ENCODE data around the gene HRAS.

The HRAS gene

DNA sequence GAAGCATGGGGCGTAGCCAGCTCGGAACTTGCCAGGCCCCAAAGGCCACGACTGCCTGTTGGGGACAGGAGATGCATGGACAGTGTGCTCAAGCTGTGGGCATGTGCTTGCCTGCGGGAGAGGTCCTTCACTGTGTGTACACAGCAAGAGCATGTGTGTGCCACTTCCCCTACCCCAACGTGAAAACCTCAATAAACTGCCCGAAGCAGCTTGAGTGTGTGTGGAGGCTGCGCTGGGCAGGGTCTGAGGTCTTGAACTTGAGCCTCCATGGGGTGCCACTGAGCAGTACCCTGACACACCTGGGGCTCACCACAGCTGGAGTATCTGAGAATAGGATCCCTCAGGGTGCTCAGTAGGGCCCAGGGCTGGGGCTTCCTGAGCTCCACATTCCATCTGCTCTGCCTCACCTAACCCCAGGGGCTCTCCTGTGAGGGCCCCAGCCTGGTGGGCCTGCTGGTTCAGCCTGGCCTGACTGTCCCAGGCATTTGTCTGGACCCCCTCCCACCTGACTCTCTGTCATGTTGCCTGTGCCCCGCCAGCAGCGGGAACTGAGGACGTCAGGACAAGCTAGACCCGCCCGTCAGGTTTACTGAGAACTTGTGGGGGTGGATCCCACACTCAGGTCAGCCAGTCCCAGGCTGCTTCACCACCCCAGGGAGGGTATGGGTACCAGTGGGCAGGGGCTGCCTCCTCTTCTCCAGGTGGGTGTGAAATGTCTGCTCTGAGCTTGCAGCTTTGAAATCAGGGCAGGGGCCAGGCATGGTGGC, 28.6 kb upstream of the HRAS start:
- intact Hi-C loops (cut with DNase I; ENCODE audit: low total_unique reads) = no loop called here
- Histone ChIP-seq H3K36me3 (no peaks in the 10 kb centered on the region), H3K27ac (no peak overlapping the region), H3K4me3 (no peak overlapping the region), H3K9me3 (no peaks in the 10 kb centered on the region), H3K27me3 (peaks cover 0 to 8% of the 10 kb centered on the region in 2 donors), H3K4me1 (peaks cover 0 to 46% (median 24%) of the 10 kb centered on the region in 4 donors)
- TF ChIP-seq, protein P1, sequence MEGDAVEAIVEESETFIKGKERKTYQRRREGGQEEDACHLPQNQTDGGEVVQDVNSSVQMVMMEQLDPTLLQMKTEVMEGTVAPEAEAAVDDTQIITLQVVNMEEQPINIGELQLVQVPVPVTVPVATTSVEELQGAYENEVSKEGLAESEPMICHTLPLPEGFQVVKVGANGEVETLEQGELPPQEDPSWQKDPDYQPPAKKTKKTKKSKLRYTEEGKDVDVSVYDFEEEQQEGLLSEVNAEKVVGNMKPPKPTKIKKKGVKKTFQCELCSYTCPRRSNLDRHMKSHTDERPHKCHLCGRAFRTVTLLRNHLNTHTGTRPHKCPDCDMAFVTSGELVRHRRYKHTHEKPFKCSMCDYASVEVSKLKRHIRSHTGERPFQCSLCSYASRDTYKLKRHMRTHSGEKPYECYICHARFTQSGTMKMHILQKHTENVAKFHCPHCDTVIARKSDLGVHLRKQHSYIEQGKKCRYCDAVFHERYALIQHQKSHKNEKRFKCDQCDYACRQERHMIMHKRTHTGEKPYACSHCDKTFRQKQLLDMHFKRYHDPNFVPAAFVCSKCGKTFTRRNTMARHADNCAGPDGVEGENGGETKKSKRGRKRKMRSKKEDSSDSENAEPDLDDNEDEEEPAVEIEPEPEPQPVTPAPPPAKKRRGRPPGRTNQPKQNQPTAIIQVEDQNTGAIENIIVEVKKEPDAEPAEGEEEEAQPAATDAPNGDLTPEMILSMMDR (IDR thresholded peaks at IDR 0.05) = no peak
- no peak for DNase-seq

DNA sequence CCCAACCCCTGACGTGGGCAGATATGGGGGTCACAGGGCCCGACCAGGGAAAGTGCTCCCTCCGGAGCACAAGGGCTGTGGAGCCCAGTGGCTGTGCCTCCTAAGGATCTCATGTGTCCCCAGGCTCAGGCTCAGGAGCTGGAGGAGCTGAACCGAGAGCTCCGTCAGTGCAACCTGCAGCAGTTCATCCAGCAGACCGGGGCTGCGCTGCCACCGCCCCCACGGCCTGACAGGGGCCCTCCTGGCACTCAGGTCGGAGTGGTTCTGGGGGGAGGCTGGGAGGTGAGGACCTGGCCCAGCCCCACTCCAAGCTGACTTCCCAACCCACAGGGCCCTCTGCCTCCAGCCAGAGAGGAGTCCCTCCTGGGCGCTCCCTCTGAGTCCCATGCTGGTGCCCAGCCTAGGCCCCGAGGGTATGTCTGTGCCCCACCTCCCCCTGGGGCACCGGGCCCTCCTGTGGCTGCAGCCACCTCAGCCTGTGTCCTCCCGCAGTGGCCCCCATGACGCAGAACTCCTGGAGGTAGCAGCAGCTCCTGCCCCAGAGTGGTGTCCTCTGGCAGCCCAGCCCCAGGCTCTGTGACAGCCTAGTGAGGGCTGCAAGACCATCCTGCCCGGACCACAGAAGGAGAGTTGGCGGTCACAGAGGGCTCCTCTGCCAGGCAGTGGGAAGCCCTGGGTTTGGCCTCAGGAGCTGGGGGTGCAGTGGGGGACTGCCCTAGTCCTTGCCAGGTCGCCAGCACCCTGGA, 27.9 kb upstream of the HRAS start:
- peaks cover 0 to 43% (median 22%) of the 10 kb centered on the region in 4 donors for H3K4me1 ChIP-seq
- no peak overlapping the region for H3K27ac ChIP-seq
- H3K4me3 ChIP-seq = no peak overlapping the region
- DNase-seq = no peak
- H3K27me3 ChIP-seq = peaks cover 0 to 15% of the 10 kb centered on the region in 2 donors
- TF ChIP-seq, protein P1 (IDR thresholded peaks at IDR 0.05) = no peak
- no peaks in the 10 kb centered on the region for H3K36me3 ChIP-seq
- H3K9me3 ChIP-seq = no peaks in the 10 kb centered on the region
- intact Hi-C loops (cut with DNase I; ENCODE audit: low total_unique reads) = no loop called here

DNA sequence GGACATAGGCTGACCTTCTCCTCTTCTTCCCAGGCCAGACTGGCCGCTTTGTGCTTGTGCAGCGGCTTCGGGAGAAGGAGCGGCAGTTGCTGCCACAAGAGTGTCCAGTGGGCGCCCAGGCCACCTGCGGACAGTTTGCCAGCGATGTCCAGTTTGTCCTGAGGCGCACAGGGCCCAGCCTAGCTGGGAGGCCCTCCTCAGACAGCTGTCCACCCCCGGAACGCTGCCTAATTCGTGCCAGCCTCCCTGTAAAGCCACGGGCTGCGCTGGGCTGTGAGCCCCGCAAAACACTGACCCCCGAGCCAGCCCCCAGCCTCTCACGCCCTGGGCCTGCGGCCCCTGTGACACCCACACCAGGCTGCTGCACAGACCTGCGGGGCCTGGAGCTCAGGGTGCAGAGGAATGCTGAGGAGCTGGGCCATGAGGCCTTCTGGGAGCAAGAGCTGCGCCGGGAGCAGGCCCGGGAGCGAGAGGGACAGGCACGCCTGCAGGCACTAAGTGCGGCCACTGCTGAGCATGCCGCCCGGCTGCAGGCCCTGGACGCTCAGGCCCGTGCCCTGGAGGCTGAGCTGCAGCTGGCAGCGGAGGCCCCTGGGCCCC, 26.8 kb upstream of the HRAS start:
- peak overlapping the region in 1 of 2 donors; percentile 96 for H3K4me3 ChIP-seq
- intact Hi-C loops (cut with DNase I; ENCODE audit: low total_unique reads) = no loop called here
- H3K27ac ChIP-seq = no peak overlapping the region
- DNase-seq = no peak
- H3K27me3 ChIP-seq = peaks cover 0 to 26% of the 10 kb centered on the region in 2 donors
- TF ChIP-seq, protein P1 (IDR thresholded peaks at IDR 0.05) = no peak
- H3K4me1 ChIP-seq = peaks cover 0 to 32% (median 14%) of the 10 kb centered on the region in 4 donors
- H3K36me3 ChIP-seq = no peaks in the 10 kb centered on the region
- no peaks in the 10 kb centered on the region for H3K9me3 ChIP-seq

DNA sequence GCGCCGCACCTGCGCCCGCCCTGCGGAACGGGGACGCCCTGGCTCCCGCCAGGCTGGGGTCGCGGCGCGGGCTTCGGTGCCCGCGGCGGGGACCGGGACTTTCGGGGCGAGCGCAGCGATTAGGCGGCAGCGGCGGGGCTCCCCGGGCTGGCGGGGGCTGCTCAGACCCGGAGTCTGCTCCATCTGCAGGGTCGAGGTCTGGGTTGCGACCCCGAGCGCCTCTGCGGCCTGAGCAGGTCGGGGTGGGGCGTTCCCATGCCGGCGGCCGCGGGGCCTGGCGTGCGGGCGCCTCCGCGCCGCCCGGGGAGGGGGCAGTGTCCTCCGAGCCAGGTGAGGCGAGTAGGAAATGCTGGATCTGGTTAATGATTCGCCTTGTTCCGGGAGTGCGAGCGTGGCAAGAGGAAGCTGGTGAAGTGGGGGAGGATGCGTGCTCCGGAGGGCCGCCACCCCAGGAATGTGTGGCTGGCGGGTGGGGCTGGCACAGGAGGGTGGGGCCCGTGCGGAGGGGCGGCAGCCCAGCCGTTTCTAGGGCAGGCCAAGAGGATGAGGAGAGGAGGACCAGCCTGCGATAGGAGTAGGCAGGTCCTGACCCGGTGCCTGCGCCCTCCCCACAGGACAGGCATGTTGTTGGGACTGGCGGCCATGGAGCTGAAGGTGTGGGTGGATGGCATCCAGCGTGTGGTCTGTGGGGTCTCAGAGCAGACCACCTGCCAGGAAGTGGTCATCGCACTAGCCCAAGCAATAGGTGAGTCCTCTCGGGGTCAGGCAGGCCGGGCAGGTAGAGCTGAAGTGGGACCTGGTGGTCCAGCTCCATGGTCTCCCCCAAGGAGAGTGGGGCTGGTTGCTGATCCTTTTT, 26.0 kb upstream of the HRAS start:
- peak overlapping the region; percentile 58 to 96 for H3K4me3 ChIP-seq
- H3K27ac ChIP-seq = peak overlapping the region; percentile 23 to 25
- H3K36me3 ChIP-seq = no peaks in the 10 kb centered on the region
- TF ChIP-seq, protein P1 (IDR thresholded peaks at IDR 0.05) = no peak
- no peaks in the 10 kb centered on the region for H3K9me3 ChIP-seq
- peaks cover 0 to 32% (median 13%) of the 10 kb centered on the region in 4 donors for H3K4me1 ChIP-seq
- DNase-seq = no peak
- intact Hi-C loops (cut with DNase I; ENCODE audit: low total_unique reads) = no loop called here
- H3K27me3 ChIP-seq = peaks cover 0 to 34% of the 10 kb centered on the region in 2 donors
